GM21528 (cell line): ENCODE results near the gene PAFAH1B2.

ENCODE experiments used
- ATAC-seq: cut with Tn5 transposase; IDR thresholded peaks from one replicate; pipeline ENCODE4 v1.9.1; 2021; ENCODE audit warnings: mild to moderate bottlenecking, moderate library complexity; ENCODE audit not compliant: unreplicated experiment, low FRiP score

Gene PAFAH1B2

GRCh38 chr11:117187007-117187406, 42.9 kb downstream of the PAFAH1B2 start:
- no peak for ATAC-seq

GRCh38 chr11:117187428-117187798, 43.3 kb downstream of the PAFAH1B2 start:
- ATAC-seq: no peak

GRCh38 chr11:117187799-117188481, 43.9 kb downstream of the PAFAH1B2 start:
- ATAC-seq: no peak

- no peak for ATAC-seq
Observed at GRCh38 chr11:117188620-117189081, 44.6 kb downstream of the PAFAH1B2 start.

GRCh38 chr11:117189191-117189940, 45.3 kb downstream of the PAFAH1B2 start:
- peak; percentile 56 for ATAC-seq

GRCh38 chr11:117189941-117190544, 46.0 kb downstream of the PAFAH1B2 start:
- ATAC-seq: no peak

GRCh38 chr11:117191680-117192400, 47.8 kb downstream of the PAFAH1B2 start:
- ATAC-seq: no peak

- no peak for ATAC-seq
Observed at GRCh38 chr11:117192401-117192875, 48.4 kb downstream of the PAFAH1B2 start.

- ATAC-seq: no peak
Observed at GRCh38 chr11:117193130-117194020, 49.3 kb downstream of the PAFAH1B2 start.

- no peak for ATAC-seq
Observed at GRCh38 chr11:117194267-117194666, 50.2 kb downstream of the PAFAH1B2 start.

- ATAC-seq: no peak
Observed at GRCh38 chr11:117195258-117195657, 51.2 kb downstream of the PAFAH1B2 start.

GRCh38 chr11:117195761-117196160, 51.7 kb downstream of the PAFAH1B2 start:
- ATAC-seq: no peak

GRCh38 chr11:117197006-117197405, 52.9 kb downstream of the PAFAH1B2 start:
- ATAC-seq: no peak

GRCh38 chr11:117197516-117198456, 53.7 kb downstream of the PAFAH1B2 start:
- ATAC-seq: no peak

GRCh38 chr11:117198613-117199012, 54.5 kb downstream of the PAFAH1B2 start:
- no peak for ATAC-seq

- ATAC-seq: no peak
Observed at GRCh38 chr11:117199053-117199915, 55.2 kb downstream of the PAFAH1B2 start, which contains the start of gene TAGLN. TSS of gene TAGLN (plus strand) at chr11:117199370. CDS start at chr11:117203014, 3,644 bp downstream.

GRCh38 chr11:117199916-117200812, 56.1 kb downstream of the PAFAH1B2 start:
- ATAC-seq: no peak
